Activated T-helper 1 cell treated with Interleukin-2 at 50 U/mL for 16 hours (primary cell): ENCODE results near the gene SLIT3.

ENCODE experiments used
- DNase-seq: peaks from one replicate; pipeline ENCODE4 v3.0.0-alpha.2; 2020; ENCODE audit warnings: low read depth

The SLIT3 gene

GRCh38 chr5:168827636-168828035 lies 473.3 kb downstream of the SLIT3 start:
- DNase-seq: no peak

GRCh38 chr5:168826246-168826725 lies 474.7 kb downstream of the SLIT3 start:
- no peak for DNase-seq

- DNase-seq: no peak
Observed at GRCh38 chr5:168822745-168823281, 478.1 kb downstream of the SLIT3 start.

GRCh38 chr5:168822248-168822744 lies 478.6 kb downstream of the SLIT3 start:
- no peak for DNase-seq

- DNase-seq: no peak
Observed at GRCh38 chr5:168820874-168821273, 480.1 kb downstream of the SLIT3 start.

- no peak for DNase-seq
Observed at GRCh38 chr5:168819004-168819621, 481.8 kb downstream of the SLIT3 start.

GRCh38 chr5:168818558-168818957 lies 482.4 kb downstream of the SLIT3 start:
- no peak for DNase-seq

GRCh38 chr5:168817591-168817990 lies 483.3 kb downstream of the SLIT3 start:
- no peak for DNase-seq

- no peak for DNase-seq
Observed at GRCh38 chr5:168816661-168817060, 484.3 kb downstream of the SLIT3 start.

GRCh38 chr5:168813184-168813968 lies 487.6 kb downstream of the SLIT3 start:
- no peak for DNase-seq

- no peak for DNase-seq
Observed at GRCh38 chr5:168810641-168811040, 490.3 kb downstream of the SLIT3 start.

- DNase-seq: no peak
Observed at GRCh38 chr5:168809218-168809617, 491.7 kb downstream of the SLIT3 start.

GRCh38 chr5:168808051-168808616 lies 492.8 kb downstream of the SLIT3 start:
- no peak for DNase-seq

- no peak for DNase-seq
Observed at GRCh38 chr5:168807287-168807686, 493.7 kb downstream of the SLIT3 start.

- no peak for DNase-seq
Observed at GRCh38 chr5:168803541-168803940, 497.4 kb downstream of the SLIT3 start.

- no peak for DNase-seq
Observed at GRCh38 chr5:168802337-168802736, 498.6 kb downstream of the SLIT3 start.

- DNase-seq: no peak
Observed at GRCh38 chr5:168801567-168801966, 499.4 kb downstream of the SLIT3 start.

- DNase-seq: no peak
Observed at GRCh38 chr5:168800701-168801100, 500.2 kb downstream of the SLIT3 start.

GRCh38 chr5:168798065-168799023 lies 502.6 kb downstream of the SLIT3 start:
- DNase-seq: no peak

- no peak for DNase-seq
Observed at GRCh38 chr5:168796593-168797580, 504.1 kb downstream of the SLIT3 start.
